DMS 273 (cell line): ENCODE measurements around the gene MYADM.
"Not testable (repeated sequence)": the region's sequence is repeated elsewhere in the genome, so short reads cannot be mapped to it uniquely, and the experiment has no call there.

ENCODE experiments used
- DNase-seq: peaks from one replicate; lab custom pipeline; 2025; ENCODE audit not compliant: unreplicated experiment; lab: John Stamatoyannopoulos, UW

MYADM gene

DNA sequence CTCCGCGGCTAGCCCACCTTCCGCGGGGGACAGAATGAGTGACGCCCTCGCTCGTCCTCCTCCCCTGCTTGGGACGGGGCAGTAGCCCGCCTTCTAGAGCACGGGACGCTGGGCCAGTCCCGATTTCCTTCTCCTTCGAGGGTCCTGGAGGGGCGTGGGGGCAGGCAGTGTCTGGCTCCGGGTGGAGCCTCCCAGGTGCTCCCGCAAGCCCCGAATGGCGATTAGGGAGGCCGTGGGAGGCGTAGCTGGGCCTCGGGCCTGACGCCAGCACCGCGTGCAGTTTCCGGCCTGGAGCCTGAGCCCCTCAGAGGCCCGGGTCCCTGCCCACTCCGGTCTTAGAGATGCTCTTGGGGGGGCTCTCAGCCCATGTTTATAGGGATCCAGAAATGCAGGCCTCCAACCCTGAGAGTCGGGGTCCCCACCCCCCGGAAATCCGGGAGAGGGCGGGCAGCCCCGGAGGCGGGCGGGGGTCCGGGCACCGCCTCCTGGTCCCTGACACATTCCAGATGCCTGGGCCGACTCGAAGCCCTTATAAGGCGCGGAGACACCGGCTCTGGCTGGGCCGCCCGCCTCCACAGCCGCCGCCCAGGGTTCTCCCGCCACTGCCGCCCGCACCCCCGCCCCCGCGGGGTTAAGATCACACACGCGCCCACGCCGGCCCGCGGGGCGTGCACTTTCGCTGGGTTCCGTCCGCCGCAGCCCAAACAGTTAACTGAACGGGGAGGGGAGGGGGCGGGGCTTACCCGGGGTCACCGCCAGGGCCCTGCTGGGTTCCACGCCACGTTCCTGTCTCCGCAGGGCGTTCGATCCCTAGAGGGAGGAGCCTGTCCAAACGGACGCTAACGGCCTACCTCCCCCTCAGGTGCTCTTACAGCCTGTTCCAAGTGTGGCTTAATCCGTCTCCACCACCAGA lies 1.5 kb downstream of the MYADM start:
- peak; percentile 59 for DNase-seq

DNA sequence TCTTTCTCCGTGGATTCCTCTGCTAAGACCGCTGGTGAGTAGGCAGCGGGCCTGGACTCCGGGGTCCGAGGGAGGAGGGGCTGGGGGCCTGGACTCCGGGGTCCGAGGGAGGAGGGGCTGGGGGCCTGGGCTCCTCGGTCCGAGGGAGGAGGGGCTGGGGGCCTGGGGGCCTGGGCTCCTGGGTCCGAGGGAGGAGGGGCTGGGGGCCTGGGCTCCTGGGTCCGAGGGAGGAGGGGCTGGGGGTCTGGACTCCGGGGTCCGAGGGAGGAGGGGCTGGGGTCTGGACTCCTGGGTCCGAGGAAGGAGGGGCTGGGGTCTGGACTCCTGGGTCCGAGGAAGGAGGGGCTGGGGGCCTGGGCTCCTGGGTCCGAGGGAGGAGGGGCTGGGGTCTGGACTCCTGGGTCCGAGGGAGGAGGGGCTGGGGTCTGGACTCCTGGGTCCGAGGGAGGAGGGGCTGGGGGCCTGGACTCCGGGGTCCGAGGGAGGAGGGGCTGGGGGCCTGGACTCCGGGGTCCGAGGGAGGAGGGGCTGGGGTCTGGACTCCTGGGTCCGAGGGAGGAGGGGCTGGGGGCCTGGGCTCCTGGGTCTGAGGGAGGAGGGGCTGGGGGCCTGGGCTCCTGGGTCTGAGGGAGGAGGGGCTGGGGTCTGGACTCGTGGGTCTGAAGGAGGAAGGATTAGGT lies 2.3 kb downstream of the MYADM start:
- not testable (repeated sequence) for DNase-seq

DNA sequence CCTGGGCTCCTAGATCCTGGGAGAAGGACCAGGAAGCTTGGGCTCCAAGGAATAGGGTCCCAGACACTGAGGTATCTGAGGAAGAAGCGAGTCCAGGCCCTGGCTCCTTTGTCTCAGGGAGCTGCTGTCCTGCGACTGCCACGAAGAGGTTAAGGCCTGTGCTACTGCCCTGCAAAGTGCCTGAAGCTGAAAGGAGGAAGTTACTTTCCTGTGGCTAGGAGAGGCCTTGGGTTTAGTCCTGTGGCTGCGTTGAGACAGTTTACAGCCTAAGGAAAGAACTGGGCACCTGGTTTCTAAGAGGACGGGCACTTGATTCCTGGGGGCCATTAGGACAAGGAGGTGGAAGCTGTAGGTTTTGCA lies 2.8 kb downstream of the MYADM start:
- DNase-seq: no peak

DNA sequence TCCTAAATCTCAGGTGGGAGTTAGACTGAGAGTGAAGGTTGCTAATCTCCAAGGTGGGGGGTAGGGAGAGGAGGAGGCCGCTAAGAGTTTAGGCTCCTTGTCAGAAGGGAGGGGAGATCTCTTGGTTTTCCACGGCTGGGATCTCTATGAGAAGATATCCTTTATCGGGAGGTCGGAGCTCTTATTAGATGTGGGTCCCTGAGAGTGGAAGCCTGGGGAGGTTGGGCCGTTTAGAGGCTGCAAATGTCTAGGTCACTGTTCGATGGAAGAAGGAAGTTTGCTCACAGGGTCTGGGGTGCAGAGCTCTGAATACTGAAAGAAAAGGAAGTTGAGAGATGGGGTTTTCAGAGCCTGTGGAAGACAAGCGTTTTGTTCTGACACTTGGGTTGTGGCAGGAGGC lies 3.8 kb downstream of the MYADM start:
- DNase-seq: no peak

DNA sequence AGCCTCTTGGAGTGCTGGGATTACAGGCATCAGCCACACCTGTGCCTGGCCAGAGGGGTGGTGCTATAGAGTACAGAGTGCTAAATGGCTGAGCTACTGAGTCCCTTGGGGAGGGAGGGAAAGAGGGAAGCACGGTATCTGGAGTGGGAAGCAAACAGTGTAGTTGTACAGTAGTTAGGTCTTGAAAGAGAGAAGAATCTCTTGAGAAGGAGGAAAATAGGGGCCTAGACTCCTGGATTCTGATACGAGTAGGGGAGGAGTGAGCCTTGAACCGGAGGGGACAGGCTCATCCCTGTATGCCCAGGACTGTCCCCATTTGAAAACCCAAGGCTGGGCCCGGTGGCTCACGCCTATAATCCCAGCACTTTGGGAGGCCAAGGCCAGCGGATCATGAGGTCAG lies 5.1 kb downstream of the MYADM start:
- DNase-seq: no peak

DNA sequence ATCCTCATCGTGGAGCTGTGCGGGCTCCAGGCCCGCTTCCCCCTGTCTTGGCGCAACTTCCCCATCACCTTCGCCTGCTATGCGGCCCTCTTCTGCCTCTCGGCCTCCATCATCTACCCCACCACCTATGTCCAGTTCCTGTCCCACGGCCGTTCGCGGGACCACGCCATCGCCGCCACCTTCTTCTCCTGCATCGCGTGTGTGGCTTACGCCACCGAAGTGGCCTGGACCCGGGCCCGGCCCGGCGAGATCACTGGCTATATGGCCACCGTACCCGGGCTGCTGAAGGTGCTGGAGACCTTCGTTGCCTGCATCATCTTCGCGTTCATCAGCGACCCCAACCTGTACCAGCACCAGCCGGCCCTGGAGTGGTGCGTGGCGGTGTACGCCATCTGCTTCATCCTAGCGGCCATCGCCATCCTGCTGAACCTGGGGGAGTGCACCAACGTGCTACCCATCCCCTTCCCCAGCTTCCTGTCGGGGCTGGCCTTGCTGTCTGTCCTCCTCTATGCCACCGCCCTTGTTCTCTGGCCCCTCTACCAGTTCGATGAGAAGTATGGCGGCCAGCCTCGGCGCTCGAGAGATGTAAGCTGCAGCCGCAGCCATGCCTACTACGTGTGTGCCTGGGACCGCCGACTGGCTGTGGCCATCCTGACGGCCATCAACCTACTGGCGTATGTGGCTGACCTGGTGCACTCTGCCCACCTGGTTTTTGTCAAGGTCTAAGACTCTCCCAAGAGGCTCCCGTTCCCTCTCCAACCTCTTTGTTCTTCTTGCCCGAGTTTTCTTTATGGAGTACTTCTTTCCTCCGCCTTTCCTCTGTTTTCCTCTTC lies 6.3 kb downstream of the MYADM start:
- DNase-seq: no peak

DNA sequence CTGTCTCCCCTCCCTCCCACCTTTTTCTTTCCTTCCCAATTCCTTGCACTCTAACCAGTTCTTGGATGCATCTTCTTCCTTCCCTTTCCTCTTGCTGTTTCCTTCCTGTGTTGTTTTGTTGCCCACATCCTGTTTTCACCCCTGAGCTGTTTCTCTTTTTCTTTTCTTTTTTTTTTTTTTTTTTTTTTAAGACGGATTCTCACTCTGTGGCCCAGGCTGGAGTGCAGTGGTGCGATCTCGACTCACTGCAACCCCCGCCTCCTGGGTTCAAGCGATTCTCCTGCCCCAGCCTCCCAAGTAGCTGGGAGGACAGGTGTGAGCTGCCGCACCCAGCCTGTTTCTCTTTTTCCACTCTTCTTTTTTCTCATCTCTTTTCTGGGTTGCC lies 6.9 kb downstream of the MYADM start:
- DNase-seq: no peak

DNA sequence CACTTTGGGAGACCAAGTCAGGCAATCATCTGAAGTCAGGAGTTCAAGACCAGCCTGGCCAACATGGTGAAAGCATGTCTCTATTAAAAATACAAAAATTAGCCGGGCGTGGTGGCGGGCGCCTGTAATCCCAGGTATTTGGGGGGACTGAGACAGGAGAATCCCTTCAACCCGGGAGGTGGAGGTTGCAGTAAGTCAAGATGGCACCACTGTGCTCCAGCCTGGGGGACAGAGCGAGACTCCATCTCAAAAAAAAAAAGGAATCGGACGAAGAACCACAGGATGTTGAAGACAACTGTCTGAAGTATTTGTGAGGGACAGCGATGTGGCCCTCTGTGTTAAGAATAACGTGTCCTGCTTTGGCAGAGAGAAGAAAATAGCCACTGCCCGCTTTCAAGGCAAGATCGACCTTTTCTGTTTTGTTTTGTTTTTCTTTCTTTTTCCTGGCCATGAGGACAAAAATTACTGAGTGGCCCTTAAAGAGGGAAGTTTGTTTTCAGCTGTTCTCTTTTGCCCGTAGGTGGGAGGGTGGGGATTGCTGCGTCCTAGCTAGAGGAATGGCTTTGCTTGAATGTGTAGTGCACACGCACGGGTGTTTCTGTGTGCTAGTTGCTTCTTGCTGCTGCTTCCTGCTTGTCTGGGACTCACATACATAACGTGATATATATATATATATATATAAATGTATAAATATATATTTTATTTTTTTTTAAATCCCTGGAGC lies 8.1 kb downstream of the MYADM start:
- no peak for DNase-seq

DNA sequence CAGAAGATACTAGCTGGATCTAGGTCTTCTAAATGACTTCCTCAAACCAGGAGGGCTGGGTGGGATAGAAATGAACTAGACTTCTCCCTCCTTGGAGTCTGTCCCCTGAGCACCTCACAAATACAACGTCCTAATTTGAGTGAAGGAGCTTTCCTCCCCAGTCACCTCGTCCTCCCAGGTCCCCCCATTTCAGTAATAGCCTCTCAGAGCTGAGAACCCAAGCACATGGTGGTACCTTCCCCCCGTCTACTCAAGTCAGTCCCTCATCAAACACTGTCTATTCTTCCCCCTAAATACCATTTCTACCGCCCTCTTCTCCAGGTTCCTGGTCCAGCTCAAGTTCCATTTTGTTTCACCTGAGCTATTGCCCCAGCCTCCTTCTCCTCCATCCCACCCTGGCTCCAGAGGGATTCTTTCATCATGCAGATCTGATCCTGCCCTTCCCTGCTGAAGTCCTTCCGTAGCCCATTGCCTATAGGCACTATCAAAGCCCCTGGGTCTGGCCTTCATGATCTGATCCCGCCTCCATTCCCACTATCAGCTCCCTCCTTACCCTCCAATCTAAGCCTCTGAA lies 9.1 kb downstream of the MYADM start:
- no peak for DNase-seq

DNA sequence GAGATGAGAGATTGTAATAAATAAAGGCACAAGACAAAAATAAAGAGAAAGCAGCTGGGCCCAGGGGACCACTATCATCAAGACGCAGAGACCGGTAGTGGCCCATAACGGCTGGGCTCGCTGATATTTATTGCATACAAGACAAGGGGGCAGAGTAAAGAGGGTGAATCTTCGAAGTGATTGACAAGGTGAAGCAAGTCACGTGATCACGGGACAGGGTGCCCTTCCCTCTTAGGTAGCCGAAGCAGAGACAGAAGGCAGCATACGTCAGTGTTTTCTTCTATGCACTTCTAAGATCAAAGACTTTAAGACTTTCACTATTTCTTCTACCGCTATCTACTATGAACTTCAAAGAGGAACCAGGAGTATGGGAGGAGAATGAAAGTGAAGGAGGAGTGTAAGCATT lies 9.7 kb downstream of the MYADM start:
- DNase-seq: no peak

DNA sequence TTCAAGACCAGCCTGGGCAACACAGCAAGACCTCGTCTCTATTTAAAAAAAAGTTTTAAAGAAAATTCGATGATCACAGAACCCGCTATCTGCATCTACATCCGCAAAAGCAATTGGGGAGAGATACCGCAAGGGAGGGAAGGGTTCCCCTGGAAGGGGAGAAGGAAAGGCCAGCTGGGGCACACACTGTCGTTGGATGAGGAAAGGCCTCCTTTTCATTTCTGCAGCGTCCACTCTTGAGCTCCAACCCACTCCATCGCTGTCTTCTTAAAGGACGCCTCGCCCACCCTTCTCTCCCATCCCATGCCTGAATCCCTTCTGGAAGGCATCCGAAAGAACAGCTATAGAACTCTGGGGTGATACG lies 11.1 kb downstream of the MYADM start:
- DNase-seq: no peak

DNA sequence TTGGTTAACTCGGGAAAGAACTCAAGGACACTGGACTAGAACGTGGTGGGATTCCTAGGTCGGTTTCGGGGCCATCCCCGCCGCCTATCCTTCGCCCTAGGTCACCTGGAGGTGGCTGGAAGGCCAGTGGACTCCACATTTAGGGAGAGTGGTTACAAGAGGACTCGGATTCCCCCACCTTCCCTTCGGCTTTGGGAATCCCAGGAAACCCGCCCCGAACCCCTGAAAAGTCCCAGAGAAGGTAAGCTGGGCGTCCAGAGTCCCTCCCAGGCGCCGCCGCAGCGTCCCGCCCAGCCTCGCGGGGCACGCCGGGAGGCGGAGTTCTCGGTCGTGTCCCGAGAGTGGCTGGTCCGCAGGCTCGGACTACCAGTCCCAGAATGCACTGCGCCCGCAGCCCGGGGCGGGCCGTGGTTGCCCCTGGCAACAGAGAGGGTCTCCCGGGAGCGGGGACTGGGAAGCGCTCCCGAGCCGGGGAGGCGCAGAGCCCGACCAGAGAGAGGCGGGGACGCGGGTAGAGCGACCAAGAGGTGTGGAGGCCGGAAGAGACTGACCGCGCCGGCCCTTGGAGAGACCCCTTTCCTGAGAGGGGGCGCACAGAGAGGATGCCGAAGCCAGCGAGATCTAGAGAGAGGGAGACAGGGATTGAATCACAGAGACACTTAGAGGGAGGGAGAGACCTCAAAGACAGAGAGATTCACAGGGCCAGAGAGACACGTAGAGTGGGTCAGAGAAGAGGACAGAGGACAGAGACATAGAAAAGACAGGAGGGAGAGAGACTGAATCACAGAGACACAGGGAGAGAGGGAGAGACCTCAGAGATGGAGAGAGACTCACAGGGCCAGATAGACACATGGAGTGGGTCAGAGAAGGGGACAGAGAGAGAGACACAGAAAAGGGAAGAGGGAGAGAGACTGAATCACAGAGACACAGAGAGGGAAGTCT lies 11.7 kb downstream of the MYADM start:
- peak; percentile 93 for DNase-seq

DNA sequence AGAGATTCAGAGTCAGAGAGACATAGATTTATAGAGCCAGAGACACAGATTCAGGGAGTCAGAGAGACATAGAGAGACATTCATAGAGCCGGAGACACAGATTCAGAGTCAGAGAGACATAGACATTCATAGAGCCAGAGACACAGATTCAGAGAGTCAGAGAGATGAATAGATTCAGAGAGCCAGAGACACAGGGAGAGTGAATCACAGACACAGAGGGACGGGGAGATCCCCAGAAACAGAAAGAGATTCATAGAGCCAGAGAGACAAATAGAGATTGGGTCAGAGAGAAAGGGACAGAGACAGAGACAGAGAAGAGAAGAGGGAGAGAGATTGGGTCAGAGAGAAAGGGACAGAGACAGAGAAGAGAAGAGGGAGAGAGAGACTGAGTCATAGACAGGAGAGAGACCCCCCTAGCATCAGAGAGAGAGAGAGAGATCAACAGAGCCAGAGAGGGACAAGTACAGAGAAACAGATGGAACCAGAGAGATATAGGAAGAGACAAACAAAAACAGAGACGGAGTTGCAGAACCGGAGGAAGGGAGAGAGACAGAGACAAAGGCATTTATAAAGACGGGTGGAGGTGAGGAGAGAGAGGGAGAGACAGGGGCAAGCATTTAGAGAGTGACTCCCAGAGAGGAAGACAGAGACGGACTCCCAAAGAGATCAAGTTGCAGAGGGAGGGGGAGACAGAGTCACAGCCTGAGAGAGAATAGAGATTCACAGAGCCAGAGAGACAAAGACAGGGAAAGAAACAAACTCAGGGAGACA lies 13.2 kb downstream of the MYADM start:
- no peak for DNase-seq

DNA sequence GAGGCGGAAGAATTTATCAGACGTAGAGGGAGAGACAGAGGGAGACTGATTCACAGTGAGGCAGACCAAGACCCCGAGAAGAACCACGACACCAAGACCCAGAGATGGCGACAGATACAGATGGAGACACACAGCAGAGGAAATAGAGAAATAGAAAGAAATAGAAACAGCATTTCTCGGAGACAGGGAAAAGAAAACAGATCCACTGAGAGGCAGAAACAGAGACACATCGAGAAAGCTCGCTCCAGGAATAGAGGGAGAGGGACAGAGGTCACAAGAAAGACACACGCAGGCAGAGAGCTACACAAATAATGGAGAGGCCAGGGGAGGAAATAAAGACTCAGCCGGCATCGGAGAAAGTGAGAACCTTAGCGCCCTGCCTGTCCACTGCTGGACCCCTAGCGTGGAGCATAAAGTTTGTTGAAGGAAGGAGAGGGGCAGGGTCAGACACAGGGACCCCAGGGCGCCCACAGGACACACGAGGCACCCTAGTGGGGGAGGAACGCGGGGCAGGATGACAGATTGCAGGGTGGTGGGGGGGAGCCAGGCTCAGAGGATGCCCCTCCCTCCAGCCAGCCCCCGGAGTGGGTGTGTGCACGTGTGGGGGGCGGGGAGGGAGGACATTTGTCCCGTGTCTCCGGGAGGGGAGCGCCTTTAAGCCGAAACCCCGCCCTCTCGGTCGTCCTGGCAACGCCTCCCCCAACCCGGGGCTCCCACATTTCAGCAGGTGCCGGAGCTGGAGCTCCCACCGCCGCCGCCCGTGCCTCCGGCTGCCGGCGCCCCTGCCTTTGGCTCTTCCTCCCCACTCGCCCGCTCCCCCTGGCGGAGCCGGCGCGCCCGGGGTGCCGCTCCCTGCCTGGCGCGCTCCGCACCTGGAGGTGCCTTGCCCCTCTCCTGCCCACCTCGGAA lies 14.1 kb downstream of the MYADM start, which contains the start of gene PRKCG:
TSS of gene PRKCG (plus strand) at position 716 of the 909 bp plus-strand sequence. CDS start 298 bp downstream, outside the sequence.
- peak; percentile 63 for DNase-seq

DNA sequence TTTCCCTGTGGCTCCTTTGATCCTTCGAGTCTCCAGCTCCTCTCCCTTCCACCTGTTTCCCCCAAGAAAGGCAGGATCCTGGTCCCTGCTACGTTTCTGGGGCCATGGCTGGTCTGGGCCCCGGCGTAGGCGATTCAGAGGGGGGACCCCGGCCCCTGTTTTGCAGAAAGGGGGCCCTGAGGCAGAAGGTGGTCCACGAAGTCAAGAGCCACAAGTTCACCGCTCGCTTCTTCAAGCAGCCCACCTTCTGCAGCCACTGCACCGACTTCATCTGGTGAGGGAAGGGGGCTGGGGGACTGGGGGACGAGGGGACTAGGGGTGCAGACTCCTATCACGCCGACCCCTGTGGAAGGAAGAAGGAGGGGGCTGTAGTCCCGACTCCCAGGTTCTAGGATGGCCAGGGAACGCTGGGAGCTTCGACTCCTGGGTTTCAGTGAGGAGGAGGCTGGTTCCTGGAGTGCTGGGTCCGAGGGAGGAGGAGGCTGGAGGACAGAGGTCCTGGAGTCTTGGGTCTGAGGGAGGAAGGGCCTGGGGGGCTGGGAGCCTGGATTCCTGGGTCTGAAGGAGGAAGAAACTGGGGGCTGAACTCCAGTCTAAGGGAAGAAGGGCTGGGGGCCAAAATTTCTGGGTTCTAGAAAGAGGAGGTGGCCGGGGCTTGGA lies 14.8 kb downstream of the MYADM start:
- no peak for DNase-seq

DNA sequence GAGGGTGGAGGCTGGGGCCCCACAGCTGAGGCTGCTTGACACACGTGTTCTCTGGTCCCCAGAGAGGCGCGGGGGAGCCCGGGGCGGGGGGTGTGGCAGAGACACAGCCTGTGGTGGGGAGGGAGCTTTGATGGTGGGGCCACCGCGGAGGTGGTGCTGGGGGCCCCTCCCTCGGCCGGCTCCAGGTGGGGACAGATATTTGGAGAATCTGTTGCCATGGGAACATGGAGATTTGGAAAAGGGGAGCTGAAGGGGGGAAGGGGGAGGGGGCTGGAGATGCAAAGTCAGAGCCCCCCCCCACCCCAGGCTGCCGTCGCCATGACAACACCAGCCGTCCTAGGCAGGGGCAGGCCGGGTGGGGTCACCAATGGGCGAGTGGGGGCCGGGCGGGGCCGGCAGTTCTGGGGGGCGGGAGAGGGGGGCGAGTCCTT lies 15.6 kb downstream of the MYADM start:
- DNase-seq: peak; percentile 21

DNA sequence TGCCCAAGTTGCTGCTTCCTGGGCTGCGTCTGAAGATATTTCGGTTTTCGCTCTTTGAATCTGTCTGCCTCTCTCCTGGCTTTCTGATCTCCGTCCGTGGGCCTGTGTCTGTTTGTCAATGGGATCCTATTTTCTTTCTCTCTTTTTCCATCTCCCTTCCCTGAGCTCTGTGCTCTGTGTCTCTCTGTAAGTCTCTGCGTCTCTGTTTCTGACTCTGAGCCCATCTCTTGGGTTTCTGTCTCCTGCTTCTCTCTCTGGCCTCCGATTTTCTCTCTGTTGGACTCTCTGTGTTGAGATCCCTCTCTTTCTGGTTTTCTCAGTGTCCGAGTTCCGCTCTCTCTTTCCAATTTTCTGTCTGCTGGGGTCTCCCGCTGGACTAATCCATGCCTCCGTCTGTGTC lies 16.1 kb downstream of the MYADM start:
- no peak for DNase-seq
